NCI-H345 treated with DMSO at 0.1 percent for 48 hours (cell line): ENCODE data around the gene UBAP1L.
"Not testable (repeated sequence)": the region's sequence is repeated elsewhere in the genome, so short reads cannot be mapped to it uniquely, and the experiment has no call there.

Source experiments
- DNase-seq: peaks from one replicate; lab custom pipeline; 2025; ENCODE audit not compliant: unreplicated experiment; lab: John Stamatoyannopoulos, UW

UBAP1L gene

DNA sequence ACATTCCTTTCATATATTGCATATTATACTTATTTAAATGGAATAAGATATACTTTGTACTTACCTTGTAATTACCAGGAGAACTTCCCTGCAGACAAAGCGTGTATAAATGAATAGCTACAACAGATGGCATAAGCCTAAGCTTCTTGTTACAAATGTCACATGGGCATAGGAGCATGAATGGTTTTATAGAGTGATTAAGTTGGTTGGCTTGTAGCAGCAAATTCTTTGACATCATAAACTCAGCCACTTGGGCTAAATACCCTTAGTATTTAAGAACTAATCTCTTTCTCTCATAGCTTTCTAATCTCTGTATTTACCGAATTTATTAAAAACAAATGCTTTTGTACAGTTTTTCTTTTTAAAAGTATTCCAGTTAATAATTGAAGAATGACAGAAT is at the start of gene UBAP1L:
Gene UBAP1L (minus strand): TSS at position 115 of the 400 bp plus-strand sequence. CDS start 8,985 bp downstream, outside the sequence.
- no peak for DNase-seq

DNA sequence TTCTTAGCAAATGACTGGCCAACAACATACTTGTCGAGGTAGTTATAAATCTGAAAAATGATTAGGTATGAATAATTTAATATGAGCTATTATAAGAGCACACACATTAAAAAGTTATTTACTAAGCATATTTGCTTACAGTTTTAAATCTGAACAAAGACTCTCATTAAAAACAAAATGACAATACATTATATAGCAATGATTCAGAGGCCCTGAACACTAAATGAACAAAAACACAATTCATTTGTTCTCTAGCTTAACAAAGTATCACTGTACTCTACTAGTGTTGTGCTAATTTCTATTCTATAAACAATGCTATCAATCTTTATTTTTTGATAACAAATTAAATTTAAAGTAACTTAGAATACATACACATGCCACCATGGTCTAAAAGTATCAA is 49.1 kb upstream of the UBAP1L start:
- no peak for DNase-seq

- DNase-seq, result no peak
Measured at GRCh38 chr15:65163041-65163440, 48.0 kb upstream of the UBAP1L start.

- no peak for DNase-seq
Measured at GRCh38 chr15:65156692-65157091, 41.7 kb upstream of the UBAP1L start.

GRCh38 chr15:65154720-65155119 is 39.7 kb upstream of the UBAP1L start:
- no peak for DNase-seq

DNA sequence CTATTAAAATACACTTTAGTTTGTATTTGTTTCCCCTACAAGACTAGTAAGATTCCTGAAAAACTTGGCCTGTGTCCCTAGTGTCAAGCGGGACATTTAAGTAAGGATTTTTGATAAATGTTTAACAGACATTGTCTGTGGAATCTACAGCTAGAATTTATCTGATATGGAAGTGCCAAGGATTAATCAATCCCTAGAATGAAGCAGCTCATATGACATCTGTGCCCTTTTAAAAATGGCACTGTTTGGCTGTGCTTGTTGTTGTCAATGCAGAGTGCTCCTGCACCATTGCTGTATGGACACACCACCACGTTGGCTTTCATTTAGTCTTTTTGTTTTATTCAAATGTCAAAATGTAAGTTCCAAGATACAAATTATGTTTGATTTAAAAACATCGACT is 32.9 kb upstream of the UBAP1L start:
- DNase-seq, result no peak

GRCh38 chr15:65146438-65146837 is 31.4 kb upstream of the UBAP1L start:
- no peak for DNase-seq

DNA sequence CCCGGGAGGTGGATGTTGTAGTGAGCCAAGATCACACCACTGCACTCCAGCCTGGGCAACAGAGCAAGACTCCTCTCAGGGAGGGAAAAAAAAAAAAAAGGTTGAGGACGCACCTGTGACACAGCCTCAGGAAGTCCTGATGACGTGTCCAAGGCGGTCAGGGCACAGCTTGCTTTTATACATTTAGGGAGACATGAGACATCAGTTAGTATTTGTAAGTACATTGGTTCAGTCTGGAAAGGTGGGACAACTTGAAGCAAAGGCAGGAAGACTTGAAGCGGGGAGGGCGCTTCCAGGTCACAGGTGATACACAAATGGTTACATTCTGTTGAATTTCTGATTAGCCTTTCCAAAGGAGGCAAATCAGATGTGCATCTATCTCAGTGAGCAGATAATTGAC is 23.6 kb upstream of the UBAP1L start:
- not testable (repeated sequence) for DNase-seq

DNA sequence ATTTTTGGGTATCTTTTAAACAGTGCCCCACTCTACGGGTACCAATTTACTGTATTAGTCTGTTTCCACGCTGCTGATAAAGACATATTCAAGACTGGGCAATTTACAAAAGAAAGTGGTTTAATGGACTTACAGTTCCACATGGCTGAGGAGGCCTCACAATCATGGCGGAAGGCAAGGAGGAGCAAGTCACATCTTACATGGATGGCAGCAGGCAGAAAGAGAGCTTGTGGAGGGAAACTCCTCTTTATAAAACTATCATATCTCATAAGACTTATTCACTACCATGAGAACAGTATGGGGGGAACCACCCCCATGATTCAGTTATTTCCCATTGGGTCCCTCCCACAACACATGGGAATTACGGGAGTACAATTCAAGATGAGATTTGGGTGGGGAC is 22.9 kb upstream of the UBAP1L start:
- not testable (repeated sequence) for DNase-seq

DNA sequence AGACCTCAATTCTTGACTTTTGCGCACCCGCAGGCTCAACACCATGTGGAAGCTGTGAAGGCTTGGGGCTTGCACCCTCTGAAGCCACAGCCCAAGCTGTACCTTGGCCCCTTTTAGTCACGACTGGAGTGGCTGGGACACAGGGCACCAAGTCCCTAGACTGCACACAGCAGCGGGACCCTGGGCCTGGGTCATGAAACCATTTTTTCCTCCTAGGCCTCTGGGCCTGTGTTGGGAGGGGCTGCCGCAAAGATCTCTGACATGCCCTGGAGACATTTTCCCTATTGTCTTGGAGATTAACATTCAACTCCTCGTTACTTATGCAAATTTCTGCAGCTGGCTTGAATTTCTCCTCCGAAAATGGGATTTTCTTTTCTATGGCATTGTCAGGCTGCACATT is 22.1 kb upstream of the UBAP1L start:
- DNase-seq, result not testable (repeated sequence)

DNA sequence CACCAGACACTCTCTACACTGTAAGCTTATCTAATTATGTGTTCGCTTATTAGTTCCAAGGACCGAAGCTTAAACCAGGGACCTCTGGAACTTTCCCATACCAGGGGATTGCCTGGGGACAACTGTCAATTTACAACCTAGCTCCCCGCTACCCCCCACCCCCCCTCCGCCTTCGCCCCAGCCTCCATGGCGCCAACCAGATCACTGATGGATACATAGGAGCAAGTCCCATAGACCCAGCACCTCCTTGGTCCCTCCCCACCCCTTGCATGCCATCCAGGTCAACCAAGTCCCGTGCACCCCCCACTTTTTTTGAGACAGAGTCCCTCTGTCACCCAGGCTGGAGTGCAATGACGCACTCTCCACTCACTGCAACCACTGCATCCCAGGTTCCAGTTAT is 19.5 kb upstream of the UBAP1L start:
- DNase-seq, result no peak

- DNase-seq, result peak; percentile 62
Measured at GRCh38 chr15:65133548-65134200, 18.7 kb upstream of the UBAP1L start, which contains the start of gene PDCD7. Gene PDCD7 (minus strand): TSS chr15:65133808. CDS start chr15:65133781, 27 bp downstream.

- no peak for DNase-seq
Measured at GRCh38 chr15:65132878-65133547, 18.0 kb upstream of the UBAP1L start.

DNA sequence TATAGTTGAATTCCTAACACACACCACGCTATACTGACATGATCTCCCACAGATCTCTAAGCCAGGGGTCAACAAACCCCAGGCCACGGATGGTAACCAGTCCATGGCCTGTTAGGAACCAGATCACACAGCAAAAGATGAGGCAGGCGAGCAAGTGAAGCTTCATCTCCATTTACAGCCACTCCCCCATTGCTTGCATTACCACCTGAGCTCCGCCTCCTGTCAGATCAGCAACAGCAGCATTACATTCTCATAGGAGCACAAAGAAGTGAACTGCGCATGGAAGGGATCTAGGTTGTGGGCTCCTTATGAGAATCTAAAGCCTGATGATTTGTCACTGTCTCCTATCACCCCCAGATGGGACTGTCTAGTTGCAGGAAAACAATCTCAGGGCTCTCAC is 15.9 kb upstream of the UBAP1L start:
- no peak for DNase-seq

DNA sequence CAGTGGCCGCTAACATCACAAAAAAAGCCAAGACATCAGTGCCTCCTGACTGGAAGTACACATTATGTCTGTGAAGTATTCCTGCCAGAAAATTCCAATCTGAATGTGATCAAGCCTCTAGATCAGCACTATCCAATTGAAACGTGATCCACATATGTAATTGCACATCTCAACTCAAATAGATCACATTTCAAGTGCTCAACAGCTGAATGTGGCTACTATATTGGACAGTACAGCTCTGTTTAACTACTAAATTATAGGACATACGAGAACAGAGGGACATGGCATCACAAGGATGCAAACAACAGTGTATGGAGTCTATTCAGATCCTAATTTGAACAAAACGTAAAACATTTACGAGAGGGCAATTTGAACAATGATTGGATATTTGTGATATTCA is 542 bp upstream of the UBAP1L start:
- no peak for DNase-seq

GRCh38 chr15:65110676-65111292 is 4.2 kb downstream of the UBAP1L start:
- DNase-seq, result no peak

DNA sequence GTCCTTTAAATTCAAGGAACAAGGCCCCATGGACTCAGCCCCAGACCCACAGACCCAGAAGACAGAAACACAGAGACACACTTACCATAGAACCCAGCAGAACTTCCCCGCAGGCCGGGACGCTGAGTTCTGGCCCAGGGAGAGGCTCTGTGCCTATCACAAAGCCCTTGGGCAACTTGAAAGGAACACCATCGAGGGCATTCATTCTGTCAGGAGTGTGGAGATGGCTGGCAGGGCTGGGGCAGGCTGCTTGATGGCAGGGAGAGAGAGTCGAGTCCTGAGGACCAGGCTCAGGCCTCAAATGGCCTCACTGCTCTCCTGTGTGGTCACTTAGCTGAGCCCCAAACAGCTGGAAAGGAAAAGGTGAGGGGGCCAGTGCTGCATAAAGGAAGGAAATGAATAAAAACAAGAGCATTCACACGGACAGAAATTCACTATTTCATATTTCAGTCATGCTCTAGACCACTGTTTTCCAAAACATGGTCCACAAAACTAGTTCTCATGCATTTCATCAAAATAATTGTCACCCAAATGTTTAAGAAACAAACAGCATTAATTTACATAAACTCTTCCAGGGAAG is 8.9 kb downstream of the UBAP1L start:
- no peak for DNase-seq

GRCh38 chr15:65105038-65105437 is 10.0 kb downstream of the UBAP1L start:
- no peak for DNase-seq

GRCh38 chr15:65102912-65103311 is 12.1 kb downstream of the UBAP1L start:
- no peak for DNase-seq

- DNase-seq, result no peak
Measured at GRCh38 chr15:65101891-65102708, 12.9 kb downstream of the UBAP1L start.

DNA sequence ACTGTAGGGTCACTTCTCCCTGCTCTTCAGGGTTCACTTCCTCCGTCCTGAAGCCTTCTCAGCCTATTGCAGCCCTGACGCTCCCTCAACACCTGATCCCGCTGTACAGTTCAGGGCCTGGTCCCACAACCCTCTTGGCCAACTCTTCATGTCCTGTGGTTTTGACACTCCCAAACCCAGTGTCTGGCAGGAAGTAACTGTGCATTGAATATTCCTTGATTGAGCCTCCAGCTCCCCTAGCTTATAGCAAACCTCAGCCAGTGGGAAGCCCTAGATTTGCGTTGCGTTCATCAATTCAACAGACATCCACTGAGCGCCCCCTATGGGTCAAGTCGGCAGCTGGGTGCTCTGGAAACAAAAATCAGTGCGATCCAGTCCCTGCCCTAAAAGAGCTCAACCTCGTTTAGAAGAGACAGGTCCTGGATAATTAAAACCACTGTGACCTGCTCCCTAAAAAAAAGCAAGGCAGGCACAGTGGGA is 13.5 kb downstream of the UBAP1L start:
- DNase-seq, result no peak
